Smooth muscle cell (in vitro differentiated cells): ENCODE data around the gene TEX36. TPM values are rescaled to one million over a fixed set of nuclear protein-coding genes. Genes with fewer than 3 reads are reported as not detected.

Experiments used
- DNase-seq: peaks from one replicate; lab custom pipeline; 2025; ENCODE audit not compliant: unreplicated experiment; lab: John Stamatoyannopoulos, UW
- H2AFZ ChIP-seq: fragments of 200-600 bp; sonication (generic); 2 replicates; pipeline ENCODE4 v1.6.0; 2016; ENCODE audit warnings: antibody characterized with exemption, low read depth, mild to moderate bottlenecking
- H3F3A ChIP-seq: fragments of 200-600 bp; sonication (generic); 2 replicates; pipeline ENCODE4 v1.6.0; 2017; ENCODE audit warnings: antibody characterized with exemption, low read depth
- H3K27ac ChIP-seq: fragments of 200-600 bp; sonication (generic); 2 replicates; pipeline ENCODE4 v1.5.1; 2016; ENCODE audit warnings: low read depth, mild to moderate bottlenecking
- H3K27me3 ChIP-seq: fragments of 200-600 bp; sonication (generic); 2 replicates; pipeline ENCODE4 v1.6.1; 2016; ENCODE audit warnings: low read depth, mild to moderate bottlenecking
- H3K36me3 ChIP-seq: fragments of 200-600 bp; sonication (generic); 2 replicates; pipeline ENCODE4 v1.5.1; 2016; ENCODE audit warnings: low read depth
- H3K4me1 ChIP-seq: fragments of 200-600 bp; sonication (generic); 2 replicates; pipeline ENCODE4 v1.5.1; 2016; ENCODE audit warnings: low read depth
- H3K4me2 ChIP-seq: fragments of 200-600 bp; sonication (generic); 2 replicates; pipeline ENCODE4 v1.6.0; 2016; ENCODE audit warnings: mild to moderate bottlenecking
- H3K4me3 ChIP-seq: fragments of 200-600 bp; sonication (generic); 2 replicates; pipeline ENCODE4 v1.5.1; 2016; ENCODE audit warnings: mild to moderate bottlenecking
- H3K79me2 ChIP-seq: fragments of 200-600 bp; sonication (generic); 2 replicates; pipeline ENCODE4 v1.6.0; 2016; ENCODE audit warnings: low read depth, mild to moderate bottlenecking
- H3K9ac ChIP-seq: fragments of 200-600 bp; sonication (generic); 2 replicates; pipeline ENCODE4 v1.6.0; 2016; ENCODE audit warnings: low read depth
- H3K9me3 ChIP-seq: fragments of 200-600 bp; sonication (generic); replicated peaks from 2 replicates; pipeline ENCODE4 v1.5.1; 2016; ENCODE audit warnings: low read depth
- H4K20me1 ChIP-seq: fragments of 200-600 bp; sonication (generic); 2 replicates; pipeline ENCODE4 v1.6.0; 2016; ENCODE audit warnings: low read depth
- CTCF ChIP-seq: fragments of 200-600 bp; sonication (generic); IDR thresholded peaks from 2 replicates; pipeline ENCODE4 v1.5.1; 2017; ENCODE audit warnings: borderline replicate concordance, mild to moderate bottlenecking, antibody characterized with exemption; ENCODE audit not compliant: insufficient read depth, poor library complexity, severe bottlenecking
- WGBS: methylation state at CpG from one replicate; pipeline ENCODE4 v1.1.7; 2016; ENCODE audit warnings: low lambda C conversion rate; 5-methylcytosine and 5-hydroxymethylcytosine counted together
- polyA plus RNA-seq: library from polyadenylated mRNA; unstranded; fragments of >200 nt; fragmentation: Nextera tagmentation; extraction: Ambion mirVana; gene quantifications from 2 replicates; pipeline ENCODE4 v1.2.1, GENCODE V29; 2016
- total RNA-seq: library from RNA; depleted of rRNA; stranded (reverse); fragments of >200 nt; gene quantifications from 2 replicates; pipeline ENCODE4 v1.2.3, GENCODE V29; 2014

Gene TEX36
- total and polyA plus RNA-seq, 2 experiments from 2014 or later, result not detected

- Histone ChIP-seq H3F3A (no peaks in the 10 kb centered on the region), H3K79me2 (no peaks in the 10 kb centered on the region), H3K4me3 (no peak overlapping the region), H3K36me3 (no peaks in the 10 kb centered on the region), H3K4me2 (no peak overlapping the region), H3K27me3 (no peaks in the 10 kb centered on the region), H2AFZ (no peak overlapping the region), H4K20me1 (no peaks in the 10 kb centered on the region), H3K4me1 (peaks cover 4% of the 10 kb centered on the region), H3K9me3 (no peaks in the 10 kb centered on the region), H3K9ac (no peak overlapping the region), H3K27ac (no peak overlapping the region)
- no peak for DNase-seq
- WGBS, result 85% methylated on average over 5 of the region's 5 CpGs
- TF ChIP-seq CTCF, result no peak
Measured at GRCh38 chr10:125631806-125632205, 51.2 kb downstream of the TEX36 start.

- Histone ChIP-seq H3K4me1 (peaks cover 4% of the 10 kb centered on the region), H3K4me2 (no peak overlapping the region), H3K9me3 (no peaks in the 10 kb centered on the region), H3K27me3 (no peaks in the 10 kb centered on the region), H3K36me3 (no peaks in the 10 kb centered on the region), H3K4me3 (no peak overlapping the region), H4K20me1 (no peaks in the 10 kb centered on the region), H3K27ac (no peak overlapping the region), H3K79me2 (no peaks in the 10 kb centered on the region), H2AFZ (no peak overlapping the region), H3K9ac (no peak overlapping the region), H3F3A (no peaks in the 10 kb centered on the region)
- DNase-seq, result no peak
- 95% methylated on average over 3 of the region's 3 CpGs for WGBS
- TF ChIP-seq CTCF, result peak; percentile 44
Measured at GRCh38 chr10:125629758-125630376, 53.1 kb downstream of the TEX36 start.

- Histone ChIP-seq H4K20me1 (no peaks in the 10 kb centered on the region), H3K9me3 (no peaks in the 10 kb centered on the region), H3K27ac (no peak overlapping the region), H3K4me1 (no peaks in the 10 kb centered on the region), H3K4me2 (no peak overlapping the region), H3K9ac (no peak overlapping the region), H3K27me3 (no peaks in the 10 kb centered on the region), H3K36me3 (no peaks in the 10 kb centered on the region), H3F3A (no peaks in the 10 kb centered on the region), H3K79me2 (no peaks in the 10 kb centered on the region), H2AFZ (no peak overlapping the region), H3K4me3 (no peak overlapping the region)
- no peak for TF ChIP-seq CTCF
- WGBS, result 89% methylated on average over 11 of the region's 11 CpGs
- no peak for DNase-seq
Measured at GRCh38 chr10:125628104-125629049, 54.6 kb downstream of the TEX36 start.
